Heart left ventricle (tissue), 16 donors: ENCODE measurements around the gene CBFA2T2. TPM values are rescaled to one million over a fixed set of nuclear protein-coding genes. Genes with fewer than 3 reads are reported as not detected.

Experiments
- ATAC-seq, 4 donors: fragments of 200-7000 bp; cut with Tn5 transposase; one replicate each; pipeline ENCODE4 v1.9.1; 2020 to 2022; ENCODE audit warnings: moderate library complexity in 4 of 4, mild to moderate bottlenecking in 3 of 4, moderate number of reproducible peaks in 1 of 4
- DNase-seq, 5 donors: peaks; one replicate each; pipeline ENCODE4 v3.0.0-alpha.2; 2020
- H3K27ac ChIP-seq, 12 donors: fragments of 200-600 bp; sonication (generic) in 4 of 12; one replicate each; pipeline versions ENCODE4 v1.5.0 to v1.8.0; 2016 to 2022; ENCODE audit warnings: mild to moderate bottlenecking in 2 of 12
- H3K27me3 ChIP-seq, 9 donors: fragments of 200-600 bp; sonication (generic) in 2 of 9; one replicate each; pipeline versions ENCODE4 v1.5.1 to v1.8.0; 2016 to 2022; ENCODE audit warnings: mild to moderate bottlenecking in 3 of 9
- H3K36me3 ChIP-seq, 9 donors: fragments of 200-600 bp; sonication (generic) in 2 of 9; one replicate each; pipeline versions ENCODE4 v1.5.0 to v1.8.0; 2018 to 2022; ENCODE audit warnings: mild to moderate bottlenecking in 2 of 9
- H3K4me1 ChIP-seq, 12 donors: fragments of 200-600 bp; sonication (generic) in 4 of 12; one replicate each; pipeline versions ENCODE4 v1.5.0 to v1.8.0; 2016 to 2022; ENCODE audit warnings: mild to moderate bottlenecking in 3 of 12
- H3K4me3 ChIP-seq, 12 donors: fragments of 200-600 bp; sonication (generic) in 4 of 12; one replicate each; pipeline versions ENCODE4 v1.5.0 to v1.8.0; 2017 to 2022; ENCODE audit warnings: mild to moderate bottlenecking in 9 of 12, moderate library complexity in 4 of 12
- H3K9me3 ChIP-seq, 12 donors: fragments of 200-600 bp; sonication (generic) in 4 of 12; one replicate each; pipeline versions ENCODE4 v1.5.0 to v1.8.0; 2016 to 2022; ENCODE audit warnings: mild to moderate bottlenecking in 1 of 12
- POLR2A ChIP-seq, 2 donors: fragments of 450-650 bp; IDR thresholded peaks; one replicate each; pipeline ENCODE4 v1.6.1; 2017; ENCODE audit warnings: antibody characterized with exemption in 2 of 2, mild to moderate bottlenecking in 2 of 2, moderate library complexity in 2 of 2
- WGBS, 4 donors: extraction: QIAGEN DNeasy Blood & Tissue Kit in 2 of 4; methylation state at CpG; one replicate each; pipeline versions ENCODE4 v1.1.5 to v1.1.7; 2013 to 2018; 5-methylcytosine and 5-hydroxymethylcytosine counted together
- intact Hi-C, 10 donors: fragments of 100-400 bp; cut with DNase I; formaldehyde crosslinking; loops; one replicate each; pipeline versions ENCODE4 v1.11.1 to v1.14.2; 2022
- polyA plus RNA-seq, 2 donors: library from polyadenylated mRNA; stranded (reverse); fragments of 200-250 nt; gene quantifications; one replicate each; pipeline ENCODE4 v1.2.3, GENCODE V29; 2013
- total RNA-seq, 9 donors: library from RNA; depleted of rRNA in 2 of 9; stranded (reverse); fragments of >200 nt in 2 of 9; fragmentation: NEBNext Ultra II Directional in 3 of 9; extraction: Animal tissue kit (Norgen Biotek cat#: 25700) in 3 of 9; gene quantifications; one replicate each; pipeline versions ENCODE4 v1.1.0 to v1.2.4, GENCODE V29; 2016 to 2023
- TF ChIP-seq, protein P1 (sequence below), 12 donors: fragments of 200-600 bp; sonication (generic) in 4 of 12; IDR thresholded peaks; one replicate each; pipeline versions ENCODE4 v1.5.0 to v1.8.0; 2018 to 2022; ENCODE audit warnings: antibody characterized with exemption in 12 of 12, mild to moderate bottlenecking in 5 of 12
- donor health status: ischemic (EF 13 %, LVEDD 7.1; RV severe dilation, severe dysfunction).
- donor health status: healthy with polysubstance abuse.
- donor health status: DM: no; HTN: yes; CAD: no.
- donor health status: DM: no; HTN: no; CAD: no.
- donor health status: ischemic (EF 25% LVEDD 6.9; RV normal size, moderate dysfunction).
- donor health status: ischemic (EF 25% LVEDD 5.7; RV mildly dilated, moderate dysfunction).
- donor health status: healthy.
- donor health status: DM: yes; HTN: yes; CAD: no.
- donor health status: ischemic (EF 35%, LVEDD 5.7; RV mildly dilated, moderate dysfunction).
- donor health status: nonischemic (EF 11% LVEDD 7.7; RV severe dilation, severe dysfunction).
- donor health status: DM: yes; HTN: yes; CAD: no.
- donor health status: PGD.
- donor health status: ischemic (EF 29% LVEDD 5.4; RV normal size, mild dysfunction).
- donor health status: nonischemic (EF 23%, LVEDD 6.1; RV moderate dilation, normal function).

CBFA2T2 gene
- total and polyA plus RNA-seq, 11 donors: 4.6 to 15.0 (median 9.9) TPM

GRCh38 chr20:33604084-33604990, 114.4 kb downstream of the CBFA2T2 start:
- H3K27me3 ChIP-seq: no peaks in the 10 kb centered on the region
- intact Hi-C loops: no loop called here
- no peaks in the 10 kb centered on the region for H3K9me3 ChIP-seq
- peak overlapping the region in 1 of 12 donors; percentile 6 for H3K27ac ChIP-seq
- peak in 2 of 4 donors; percentile 41 to 52 for ATAC-seq
- no peak overlapping the region for H3K4me3 ChIP-seq
- TF ChIP-seq, protein P1, sequence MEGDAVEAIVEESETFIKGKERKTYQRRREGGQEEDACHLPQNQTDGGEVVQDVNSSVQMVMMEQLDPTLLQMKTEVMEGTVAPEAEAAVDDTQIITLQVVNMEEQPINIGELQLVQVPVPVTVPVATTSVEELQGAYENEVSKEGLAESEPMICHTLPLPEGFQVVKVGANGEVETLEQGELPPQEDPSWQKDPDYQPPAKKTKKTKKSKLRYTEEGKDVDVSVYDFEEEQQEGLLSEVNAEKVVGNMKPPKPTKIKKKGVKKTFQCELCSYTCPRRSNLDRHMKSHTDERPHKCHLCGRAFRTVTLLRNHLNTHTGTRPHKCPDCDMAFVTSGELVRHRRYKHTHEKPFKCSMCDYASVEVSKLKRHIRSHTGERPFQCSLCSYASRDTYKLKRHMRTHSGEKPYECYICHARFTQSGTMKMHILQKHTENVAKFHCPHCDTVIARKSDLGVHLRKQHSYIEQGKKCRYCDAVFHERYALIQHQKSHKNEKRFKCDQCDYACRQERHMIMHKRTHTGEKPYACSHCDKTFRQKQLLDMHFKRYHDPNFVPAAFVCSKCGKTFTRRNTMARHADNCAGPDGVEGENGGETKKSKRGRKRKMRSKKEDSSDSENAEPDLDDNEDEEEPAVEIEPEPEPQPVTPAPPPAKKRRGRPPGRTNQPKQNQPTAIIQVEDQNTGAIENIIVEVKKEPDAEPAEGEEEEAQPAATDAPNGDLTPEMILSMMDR (IDR thresholded peaks at IDR 0.05): no peak
- TF ChIP-seq POLR2A (IDR thresholded peaks at IDR 0.05): no peak
- H3K4me1 ChIP-seq: peaks cover 0 to 12% (median 4%) of the 10 kb centered on the region in 12 donors
- H3K36me3 ChIP-seq: peaks cover 0 to 54% (median 25%) of the 10 kb centered on the region in 9 donors
- no peak for DNase-seq
- 67 to 74% (median 69%) methylated on average over 5 of the region's 5 CpGs for WGBS, 4 donors

GRCh38 chr20:33604991-33605370, 115.1 kb downstream of the CBFA2T2 start:
- ATAC-seq: no peak
- WGBS, 4 donors: 77 to 92% (median 82%) methylated on average over 1 of the region's 1 CpG
- peaks cover 0 to 56% (median 25%) of the 10 kb centered on the region in 9 donors for H3K36me3 ChIP-seq

GRCh38 chr20:33606118-33606771, 116.3 kb downstream of the CBFA2T2 start:
- WGBS, 4 donors: 69 to 77% (median 71%) methylated on average over 3 of the region's 3 CpGs
- Histone ChIP-seq H3K27me3 (no peaks in the 10 kb centered on the region), H3K9me3 (no peaks in the 10 kb centered on the region), H3K36me3 (peaks cover 0 to 59% (median 26%) of the 10 kb centered on the region in 9 donors), H3K27ac (no peak overlapping the region), H3K4me3 (no peak overlapping the region), H3K4me1 (peaks cover 0 to 12% (median 4%) of the 10 kb centered on the region in 12 donors)
- ATAC-seq (peak in 2 of 4 donors; percentile 45 to 47), DNase-seq (no peak)
- TF ChIP-seq, protein P1 (IDR thresholded peaks at IDR 0.05): no peak
- no peak for TF ChIP-seq POLR2A (IDR thresholded peaks at IDR 0.05)
- intact Hi-C loops: loop anchor here in 1 of 10 donors (5.0 kb wide), 1 partner anchor 114 kb away; the partner anchor contains the start of gene CBFA2T2

More at GRCh38 chr20:33604991-33605370, 115.1 kb downstream of the CBFA2T2 start:
- intact Hi-C loops: loop anchor here in 1 of 10 donors (5.0 kb wide), 1 partner anchor 113 kb away; the partner anchor contains the start of gene CBFA2T2
- TF ChIP-seq, protein P1 (IDR thresholded peaks at IDR 0.05): no peak
- no peak for TF ChIP-seq POLR2A (IDR thresholded peaks at IDR 0.05)
- Histone ChIP-seq H3K27me3 (no peaks in the 10 kb centered on the region), H3K4me3 (no peak overlapping the region), H3K27ac (peak overlapping the region in 1 of 12 donors; percentile 6), H3K4me1 (peaks cover 0 to 12% (median 4%) of the 10 kb centered on the region in 12 donors), H3K9me3 (no peaks in the 10 kb centered on the region)
- no peak for DNase-seq

DNA sequence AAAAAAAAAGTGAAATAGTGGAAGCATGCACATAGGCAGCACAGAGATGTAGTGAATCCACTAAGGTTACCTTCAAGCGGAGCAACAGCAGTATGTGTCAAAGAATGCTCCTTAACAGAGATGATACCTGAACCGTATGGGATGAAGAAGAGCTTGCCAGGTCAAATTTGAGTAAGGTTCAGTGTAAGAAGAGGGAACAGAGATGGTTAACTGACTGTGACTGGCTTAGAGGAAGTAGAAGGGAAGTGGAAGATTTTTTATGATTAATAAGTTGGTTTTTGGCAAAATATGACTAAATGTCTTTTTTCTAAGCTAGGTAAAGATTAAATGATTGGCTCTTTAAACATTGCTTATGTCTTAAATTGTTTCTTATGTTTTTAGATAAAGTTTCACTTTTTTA, 119.6 kb downstream of the CBFA2T2 start:
- no peak overlapping the region for H3K27ac ChIP-seq
- intact Hi-C loops: loop anchor here in 1 of 10 donors (5.0 kb wide), 1 partner anchor 117 kb away; the partner anchor contains the start of gene CBFA2T2
- peaks cover 0 to 8% (median 2%) of the 10 kb centered on the region in 12 donors for H3K4me1 ChIP-seq
- no peaks in the 10 kb centered on the region for H3K27me3 ChIP-seq
- TF ChIP-seq, protein P1 (IDR thresholded peaks at IDR 0.05): no peak
- no peak for TF ChIP-seq POLR2A (IDR thresholded peaks at IDR 0.05)
- no peak for DNase-seq
- H3K4me3 ChIP-seq: no peak overlapping the region
- ATAC-seq: no peak
- H3K36me3 ChIP-seq: peaks cover 0 to 81% (median 55%) of the 10 kb centered on the region in 9 donors
- H3K9me3 ChIP-seq: no peaks in the 10 kb centered on the region
- 93 to 95% (median 95%) methylated on average over 2 of the region's 2 CpGs for WGBS, 4 donors
